CD4-positive, alpha-beta T cell treated with Interleukin-21 for 1 hour (primary cell): ENCODE results near the gene KLF16.

Experiments used
- DNase-seq: peaks from one replicate; pipeline ENCODE4 v3.0.0-alpha.2; 2020

Gene KLF16

GRCh38 chr19:1839658-1840540 lies 23.5 kb downstream of the KLF16 start:
- no peak for DNase-seq

- DNase-seq = peak; percentile 59
These were observed 25.7 kb downstream of the KLF16 start for GRCh38 chr19:1837625-1838105.

GRCh38 chr19:1837222-1837565 lies 26.2 kb downstream of the KLF16 start:
- no peak for DNase-seq

DNA sequence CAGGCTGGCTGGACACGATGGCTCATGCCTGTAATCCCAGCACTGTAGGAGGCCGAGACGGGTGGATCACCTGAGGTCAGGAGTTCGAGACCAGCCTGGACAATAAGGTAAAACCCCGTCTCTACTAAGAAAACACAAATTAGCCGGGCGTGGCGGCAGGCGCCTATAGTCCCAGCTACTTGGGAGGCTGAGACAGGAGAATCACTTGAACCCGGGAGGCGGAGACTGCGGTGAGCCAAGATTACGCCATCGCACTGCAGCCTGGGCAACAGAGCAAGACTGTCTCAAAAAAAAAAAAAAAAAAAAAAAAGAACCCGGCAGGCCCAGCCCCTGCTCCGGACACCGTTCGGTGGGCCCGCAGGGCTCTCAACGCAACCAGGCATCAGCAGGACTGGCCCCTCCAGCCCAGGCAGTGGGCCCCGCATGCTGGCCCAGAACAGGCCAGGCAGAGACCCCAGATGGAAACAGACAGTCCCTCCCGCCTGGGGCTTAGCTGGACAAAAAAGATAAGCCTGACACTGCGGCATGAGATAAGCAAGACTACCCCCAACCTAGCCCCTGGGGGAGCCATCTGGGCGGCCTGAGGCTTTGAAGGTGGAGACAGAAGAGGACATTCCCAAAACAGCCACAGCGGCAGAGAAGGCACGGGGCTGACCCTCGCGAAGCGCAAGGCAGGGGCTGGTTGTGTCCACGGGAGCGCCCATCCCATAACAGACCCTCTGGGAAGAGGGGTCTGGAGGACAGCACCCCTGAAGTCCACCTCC lies 26.7 kb downstream of the KLF16 start:
- DNase-seq = no peak

- no peak for DNase-seq
These were observed 29.8 kb downstream of the KLF16 start for GRCh38 chr19:1833540-1833939.

DNA sequence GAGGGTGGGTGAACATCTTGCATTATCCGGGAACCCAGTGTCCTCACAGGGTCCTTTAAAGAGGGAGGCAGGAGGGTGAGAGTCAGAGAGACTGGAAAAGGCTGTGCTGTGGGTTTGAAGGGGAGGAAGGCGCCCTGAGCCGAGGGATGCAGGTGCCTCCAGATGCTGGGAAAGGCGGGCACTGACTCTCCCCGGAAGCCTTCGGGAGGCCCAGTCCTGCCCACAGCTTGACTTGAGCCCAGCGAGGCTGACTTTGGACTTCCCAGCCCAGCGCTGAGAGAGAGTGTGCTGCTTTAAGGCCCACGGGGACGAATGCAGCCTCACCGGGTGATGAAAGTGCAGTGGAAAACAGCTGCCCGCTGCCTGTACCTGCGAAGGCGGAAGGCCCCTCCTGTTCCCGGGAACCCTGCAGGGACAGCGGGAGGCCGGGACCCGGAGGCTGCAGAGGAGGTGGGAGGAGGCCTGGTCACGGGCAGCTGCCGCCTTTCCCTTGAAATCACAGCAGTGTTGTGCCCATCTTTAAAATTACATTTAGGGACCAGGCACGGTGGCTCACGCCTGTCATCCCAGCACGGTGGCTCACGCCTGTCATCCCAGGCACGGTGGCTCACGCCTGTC lies 31.2 kb downstream of the KLF16 start:
- DNase-seq = no peak

- DNase-seq = no peak
These were observed 32.4 kb downstream of the KLF16 start for GRCh38 chr19:1830978-1831377.

DNA sequence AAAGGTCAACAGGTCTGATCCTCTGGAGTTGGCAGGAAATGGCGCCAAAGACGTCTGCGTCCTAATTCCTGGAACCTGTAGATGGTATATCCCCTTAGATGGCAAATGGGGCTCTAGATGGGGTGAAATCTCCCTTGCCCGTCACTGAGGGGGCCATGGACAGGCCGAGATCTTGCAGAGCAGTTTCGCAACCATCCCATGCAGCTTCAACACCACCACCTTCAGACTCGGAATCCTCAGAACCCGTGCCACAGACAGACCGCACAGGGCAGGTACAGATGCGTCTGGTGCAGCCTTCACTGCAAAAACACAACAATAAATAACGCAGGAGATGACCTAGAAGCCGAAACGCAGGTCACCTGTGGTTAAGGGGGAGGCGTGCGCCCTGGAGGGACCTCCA lies 32.8 kb downstream of the KLF16 start:
- DNase-seq = no peak

GRCh38 chr19:1829958-1830357 lies 33.4 kb downstream of the KLF16 start:
- DNase-seq = no peak

DNA sequence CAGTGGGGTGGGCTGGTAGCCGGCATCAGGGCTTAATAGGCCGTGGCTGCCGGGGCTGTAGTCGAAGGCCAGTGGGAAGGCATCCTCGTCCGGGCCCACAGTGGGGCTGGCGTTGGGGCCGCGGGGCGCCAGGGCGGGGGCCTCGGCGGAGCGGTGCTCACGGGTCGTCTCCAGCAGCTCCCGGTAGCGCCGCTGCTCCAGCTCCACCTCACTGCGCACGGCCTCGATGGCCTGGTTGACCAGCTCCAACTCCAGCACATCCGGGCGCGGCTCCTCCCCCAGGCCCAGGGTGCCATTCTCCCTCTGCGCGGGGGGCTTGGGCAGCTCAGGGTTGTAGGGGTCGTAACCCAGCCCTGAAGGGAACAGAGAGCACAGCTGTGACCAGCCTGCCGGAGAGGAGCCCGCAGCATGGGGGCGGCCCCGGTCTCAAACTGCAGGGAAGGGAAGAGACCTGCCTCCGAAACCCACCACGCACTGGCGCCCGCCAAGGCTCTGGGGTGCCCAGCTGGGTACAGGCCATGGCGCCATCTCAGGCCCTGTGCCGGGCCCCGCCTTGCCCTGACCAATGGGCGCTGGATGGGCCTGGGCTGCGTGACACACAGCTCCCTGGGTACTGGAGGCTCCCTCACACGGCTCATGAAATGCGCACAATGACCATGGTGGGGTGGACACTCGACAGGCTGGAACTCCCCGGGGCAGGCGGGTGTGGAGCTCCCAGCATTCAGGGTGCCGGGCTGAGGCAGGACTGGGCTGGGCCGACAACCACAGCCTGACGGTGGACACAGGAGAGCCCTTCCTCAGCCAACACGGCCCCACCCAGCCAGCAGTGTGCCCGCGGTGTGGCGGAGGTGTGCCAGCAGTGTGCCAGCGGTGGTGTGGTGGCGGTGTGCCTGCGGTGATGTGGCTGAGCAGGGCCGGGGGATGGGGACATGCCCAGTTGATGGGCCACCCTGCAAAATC lies 34.8 kb downstream of the KLF16 start:
- no peak for DNase-seq

DNA sequence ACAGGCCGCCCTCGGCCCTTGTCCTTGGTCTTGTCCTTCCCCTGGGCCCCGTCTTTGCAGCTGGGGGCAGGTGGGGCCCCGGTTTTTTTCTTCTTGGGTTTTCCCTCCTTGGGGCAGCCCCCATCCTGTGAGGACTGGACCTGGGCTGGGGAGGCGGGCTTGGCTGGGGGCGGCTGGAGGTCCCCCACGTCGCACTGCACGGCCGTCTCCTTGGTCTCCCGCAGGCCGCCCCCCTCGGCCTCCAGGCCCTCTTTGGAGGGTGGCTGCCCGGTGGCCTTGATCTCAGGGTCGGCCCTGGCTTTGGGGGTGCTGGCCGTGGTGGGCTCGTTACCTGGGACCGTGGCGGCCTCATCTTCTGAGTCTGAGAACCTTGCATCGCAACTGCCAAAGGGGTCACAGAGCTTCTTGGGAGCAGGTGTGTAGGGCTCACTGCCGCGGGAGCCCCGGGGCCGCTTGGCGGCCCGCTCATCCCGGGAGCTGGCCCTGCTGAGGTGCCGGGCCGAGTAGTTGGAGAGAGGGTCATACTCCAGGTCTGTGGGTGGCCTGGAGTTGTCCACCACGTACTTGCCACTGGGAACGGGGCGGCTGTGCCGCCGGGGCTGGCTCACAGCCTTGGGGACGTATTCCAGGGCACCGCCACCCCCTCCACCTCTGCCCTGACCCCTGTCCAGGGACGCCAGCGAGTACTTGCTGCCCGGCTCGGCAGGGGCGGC lies 35.7 kb downstream of the KLF16 start:
- no peak for DNase-seq

GRCh38 chr19:1826557-1827521 lies 36.5 kb downstream of the KLF16 start:
- no peak for DNase-seq

GRCh38 chr19:1825909-1826556 lies 37.3 kb downstream of the KLF16 start:
- DNase-seq = peak; percentile 79

GRCh38 chr19:1824252-1824622 lies 39.1 kb downstream of the KLF16 start:
- no peak for DNase-seq

- no peak for DNase-seq
These were observed 39.7 kb downstream of the KLF16 start for GRCh38 chr19:1823539-1824251.

DNA sequence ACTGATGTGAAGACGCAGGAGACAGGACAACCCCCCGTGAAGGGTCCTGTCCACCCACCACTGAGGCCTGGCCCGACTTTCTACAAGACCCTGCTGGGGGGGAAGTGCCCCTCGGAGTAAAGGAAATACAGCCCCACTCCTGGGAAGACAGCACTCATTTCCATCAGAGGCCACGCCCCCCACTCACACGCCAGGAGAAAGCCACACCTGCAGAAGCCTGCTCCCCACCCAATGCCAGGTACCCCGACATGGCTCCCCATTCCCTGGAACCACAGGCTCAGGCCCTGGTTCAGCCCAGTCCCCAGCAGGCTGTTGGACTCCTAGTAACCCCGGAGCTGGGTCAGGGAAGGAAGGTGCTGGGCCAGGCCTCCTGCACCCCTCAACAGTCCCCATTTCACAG lies 40.4 kb downstream of the KLF16 start:
- DNase-seq = no peak

DNA sequence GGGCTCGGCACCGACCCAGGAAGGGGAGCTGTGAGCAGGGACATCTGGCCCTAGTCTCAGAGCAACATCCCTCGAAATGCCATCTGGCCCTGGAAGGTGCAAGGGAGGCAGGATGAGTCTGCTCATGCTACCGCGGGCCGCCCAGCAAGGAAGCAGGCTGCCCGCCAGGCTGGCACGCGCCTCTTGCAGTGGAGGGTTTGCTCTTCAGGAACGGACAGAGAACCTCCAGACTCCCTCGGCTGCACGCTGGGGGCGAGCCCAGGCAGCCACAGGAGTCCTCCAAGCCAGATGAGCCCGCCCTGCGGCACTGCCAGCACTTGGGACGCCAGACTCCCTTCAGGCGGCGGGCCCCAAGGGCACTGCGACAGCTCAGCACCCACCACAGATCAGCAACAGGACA lies 41.2 kb downstream of the KLF16 start:
- no peak for DNase-seq

GRCh38 chr19:1819341-1820255 lies 43.8 kb downstream of the KLF16 start:
- no peak for DNase-seq
